Spleen (tissue), 11 donors: ENCODE measurements around the gene KIAA1217. TPM values are rescaled to one million over a fixed set of nuclear protein-coding genes. Genes with fewer than 3 reads are reported as not detected.

Experiments used
- DNase-seq: peaks from one replicate; pipeline ENCODE4 v3.0.0-alpha.2; 2020
- H3K27ac ChIP-seq, 8 donors: fragments of 200-600 bp; sonication (generic) in 7 of 8; 1 replicate in 4 of 8; 2 replicates in 4 of 8; pipeline versions ENCODE4 v1.5.0 to v1.8.0; 2016 to 2021; ENCODE audit warnings: inconsistent platforms in 4 of 8, mild to moderate bottlenecking in 4 of 8, moderate library complexity in 1 of 8
- H3K27me3 ChIP-seq, 7 donors: fragments of 200-600 bp; sonication (generic) in 6 of 7; replicated peaks in 1 of 7; 1 replicate in 4 of 7; 2 replicates in 3 of 7; pipeline versions ENCODE4 v1.5.0 to v1.8.0; 2016 to 2021; ENCODE audit warnings: inconsistent platforms in 3 of 7, mild to moderate bottlenecking in 1 of 7
- H3K36me3 ChIP-seq, 6 donors: fragments of 200-600 bp; sonication (generic) in 5 of 6; 1 replicate in 4 of 6; 2 replicates in 2 of 6; pipeline versions ENCODE4 v1.5.0 to v1.8.0; 2016 to 2021; ENCODE audit warnings: inconsistent platforms in 2 of 6
- H3K4me1 ChIP-seq, 6 donors: fragments of 200-600 bp; sonication (generic) in 5 of 6; 1 replicate in 3 of 6; 2 replicates in 3 of 6; pipeline versions ENCODE4 v1.5.0 to v1.8.0; 2016 to 2021; ENCODE audit warnings: inconsistent platforms in 3 of 6
- H3K4me3 ChIP-seq, 8 donors: fragments of 200-600 bp; sonication (generic) in 7 of 8; 1 replicate in 4 of 8; 2 replicates in 4 of 8; pipeline versions ENCODE4 v1.5.0 to v1.8.0; 2016 to 2021; ENCODE audit warnings: inconsistent platforms in 4 of 8, mild to moderate bottlenecking in 4 of 8, moderate library complexity in 2 of 8
- H3K9me3 ChIP-seq, 8 donors: fragments of 200-600 bp; sonication (generic) in 7 of 8; 1 replicate in 4 of 8; 2 replicates in 4 of 8; pipeline versions ENCODE4 v1.5.0 to v1.8.0; 2016 to 2021; ENCODE audit warnings: inconsistent platforms in 4 of 8
- POLR2A ChIP-seq, 3 donors: fragments of 450-650 bp; IDR thresholded peaks; one replicate each; pipeline ENCODE4 v1.5.1; 2017; ENCODE audit warnings: antibody characterized with exemption in 3 of 3, mild to moderate bottlenecking in 1 of 3
- POLR2AphosphoS5 ChIP-seq, 3 donors: sonication (generic); formaldehyde crosslinking; IDR thresholded peaks; one replicate each; pipeline ENCODE4 v1.5.1; 2017; ENCODE audit warnings: antibody characterized with exemption in 3 of 3
- whole genome bisulfite sequencing, 5 donors: extraction: QIAGEN DNeasy Blood & Tissue Kit in 3 of 5; methylation state at CpG; one replicate each; pipeline versions ENCODE4 v1.1.5 to v1.1.7; 2013 to 2018; 5-methylcytosine and 5-hydroxymethylcytosine counted together
- intact Hi-C: fragments of 100-400 bp; cut with DNase I; formaldehyde crosslinking; loops from one replicate; pipeline ENCODE4 v1.15.0; 2023; ENCODE audit warnings: low total_unique reads
- polyA plus RNA-seq, 3 donors: library from polyadenylated mRNA; stranded (reverse); fragments of 200-250 nt; gene quantifications; one replicate each; pipeline ENCODE4 v1.2.1, GENCODE V29; 2013
- total RNA-seq, 7 donors: library from RNA; depleted of rRNA in 3 of 7; stranded (reverse); fragments of >200 nt in 3 of 7; fragmentation: NEBNext Ultra II Directional in 4 of 7; extraction: Animal tissue kit (Norgen Biotek cat#: 25700) in 4 of 7; gene quantifications; one replicate each; pipeline versions ENCODE4 v1.1.0 to v1.2.1, GENCODE V29; 2016 to 2021
- TF ChIP-seq, protein P1 (sequence below), 11 experiments: fragments of 200-600 bp in 7 of 11; fragments of 450-650 bp in 4 of 11; sonication (generic) in 4 of 11; IDR thresholded peaks in 8 of 11; conservative IDR thresholded peaks in 3 of 11; 1 replicate in 7 of 11; 2 replicates in 4 of 11; pipeline versions ENCODE4 v1.4.0 to v1.8.0; 2016 to 2021; ENCODE audit warnings: antibody characterized with exemption in 11 of 11, inconsistent platforms in 4 of 11, mild to moderate bottlenecking in 1 of 11
- donor health status: healthy with polysubstance abuse.
- donor health status: DM: no; HTN: no; CAD: no; lungs with moderate emphysema.
- donor health status: DM: no; HTN: no; CAD: no.
- donor health status: Bipolar disorder and iron deficiency.
- donor health status: healthy.
- donor health status: DM: no; HTN: no; CAD: no.
- donor health status: DM: yes; HTN: yes; CAD: no.

Gene KIAA1217
- total and polyA plus RNA-seq, 10 donors, result 2.2 to 40.7 (median 21.4) TPM

DNA sequence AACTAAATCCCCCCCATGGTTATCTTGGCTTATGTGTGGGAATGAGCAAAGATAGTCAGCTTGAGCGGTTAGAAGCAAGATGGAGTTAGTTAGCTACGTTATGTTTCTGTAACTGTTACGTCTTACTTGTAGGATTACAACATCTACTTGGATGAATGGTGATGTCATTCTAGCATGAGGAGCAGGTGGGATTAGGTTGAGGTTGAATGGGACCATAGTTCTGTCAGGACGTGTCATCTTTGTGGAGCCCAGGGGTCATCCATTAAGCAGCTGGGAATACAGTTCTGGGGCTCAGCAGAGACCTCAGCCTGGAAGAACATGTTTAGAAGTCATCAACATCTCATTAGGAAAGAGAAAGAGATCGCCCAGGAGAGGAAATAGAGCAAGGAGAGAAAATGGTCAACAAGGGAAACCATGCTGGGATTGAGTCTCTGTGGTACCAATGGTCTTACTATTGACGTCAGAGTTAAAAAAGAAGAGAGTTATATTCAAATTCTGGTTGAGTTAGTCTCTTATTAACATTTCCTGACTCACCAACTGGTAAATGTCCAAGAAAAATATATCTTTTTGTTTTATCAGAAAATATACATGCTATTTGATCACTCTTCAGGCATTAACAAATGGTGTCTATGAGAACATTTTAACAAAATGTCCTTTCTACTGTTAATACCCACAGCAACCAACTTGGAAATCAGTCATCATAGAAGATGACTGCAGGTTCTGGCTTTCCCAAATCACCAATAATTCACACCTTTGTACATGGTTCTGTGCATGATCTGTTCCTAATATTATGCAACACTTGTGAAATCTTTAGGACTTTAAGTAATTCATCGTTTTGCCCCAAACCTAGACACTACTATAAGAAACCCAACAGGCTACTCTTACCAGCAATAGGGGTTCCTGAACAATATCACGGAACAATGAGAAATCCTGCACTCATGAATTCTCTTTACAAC, 96.9 kb downstream of the KIAA1217 start:
- no peak overlapping the region for H3K4me3 ChIP-seq
- no peak overlapping the region for H3K27ac ChIP-seq
- H3K36me3 ChIP-seq, result no peaks in the 10 kb centered on the region
- DNase-seq, result no peak
- WGBS, 5 donors, result 83 to 92% (median 84%) methylated on average over 8 of the region's 8 CpGs
- intact Hi-C loops, result no loop called here
- no peaks in the 10 kb centered on the region for H3K27me3 ChIP-seq
- H3K4me1 ChIP-seq, result no peaks in the 10 kb centered on the region
- TF ChIP-seq, protein P1, sequence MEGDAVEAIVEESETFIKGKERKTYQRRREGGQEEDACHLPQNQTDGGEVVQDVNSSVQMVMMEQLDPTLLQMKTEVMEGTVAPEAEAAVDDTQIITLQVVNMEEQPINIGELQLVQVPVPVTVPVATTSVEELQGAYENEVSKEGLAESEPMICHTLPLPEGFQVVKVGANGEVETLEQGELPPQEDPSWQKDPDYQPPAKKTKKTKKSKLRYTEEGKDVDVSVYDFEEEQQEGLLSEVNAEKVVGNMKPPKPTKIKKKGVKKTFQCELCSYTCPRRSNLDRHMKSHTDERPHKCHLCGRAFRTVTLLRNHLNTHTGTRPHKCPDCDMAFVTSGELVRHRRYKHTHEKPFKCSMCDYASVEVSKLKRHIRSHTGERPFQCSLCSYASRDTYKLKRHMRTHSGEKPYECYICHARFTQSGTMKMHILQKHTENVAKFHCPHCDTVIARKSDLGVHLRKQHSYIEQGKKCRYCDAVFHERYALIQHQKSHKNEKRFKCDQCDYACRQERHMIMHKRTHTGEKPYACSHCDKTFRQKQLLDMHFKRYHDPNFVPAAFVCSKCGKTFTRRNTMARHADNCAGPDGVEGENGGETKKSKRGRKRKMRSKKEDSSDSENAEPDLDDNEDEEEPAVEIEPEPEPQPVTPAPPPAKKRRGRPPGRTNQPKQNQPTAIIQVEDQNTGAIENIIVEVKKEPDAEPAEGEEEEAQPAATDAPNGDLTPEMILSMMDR (IDR thresholded peaks at IDR 0.05 in 8 of 11, conservative IDR thresholded peaks at IDR 0.05 in 3 of 11), result no peak
- no peak for TF ChIP-seq POLR2AphosphoS5 (IDR thresholded peaks at IDR 0.05)
- TF ChIP-seq POLR2A (IDR thresholded peaks at IDR 0.05), result no peak
- H3K9me3 ChIP-seq, result no peaks in the 10 kb centered on the region

- Histone ChIP-seq H3K36me3 (no peaks in the 10 kb centered on the region), H3K27ac (no peak overlapping the region), H3K4me1 (no peaks in the 10 kb centered on the region), H3K9me3 (no peaks in the 10 kb centered on the region), H3K27me3 (no peaks in the 10 kb centered on the region), H3K4me3 (no peak overlapping the region)
- DNase-seq, result no peak
- no peak for TF ChIP-seq POLR2AphosphoS5 (IDR thresholded peaks at IDR 0.05)
- TF ChIP-seq, protein P1 (IDR thresholded peaks at IDR 0.05 in 8 of 11, conservative IDR thresholded peaks at IDR 0.05 in 3 of 11), result no peak
- no peak for TF ChIP-seq POLR2A (IDR thresholded peaks at IDR 0.05)
- intact Hi-C loops, result no loop called here
- 85 to 90% (median 86%) methylated on average over 4 of the region's 4 CpGs for WGBS, 5 donors
Observed at GRCh38 chr10:24306507-24306875, 97.6 kb downstream of the KIAA1217 start.

GRCh38 chr10:24307116-24307515, 98.2 kb downstream of the KIAA1217 start:
- Histone ChIP-seq H3K36me3 (no peaks in the 10 kb centered on the region), H3K4me3 (no peak overlapping the region), H3K9me3 (no peaks in the 10 kb centered on the region), H3K4me1 (no peaks in the 10 kb centered on the region), H3K27me3 (no peaks in the 10 kb centered on the region), H3K27ac (peak overlapping the region in 1 of 8 donors; percentile 1)
- intact Hi-C loops, result no loop called here
- TF ChIP-seq, protein P1 (IDR thresholded peaks at IDR 0.05 in 8 of 11, conservative IDR thresholded peaks at IDR 0.05 in 3 of 11), result no peak
- TF ChIP-seq POLR2A (IDR thresholded peaks at IDR 0.05) (no peak), POLR2AphosphoS5 (IDR thresholded peaks at IDR 0.05) (no peak)
- no peak for DNase-seq
- WGBS, 5 donors, result 67 to 77% (median 70%) methylated on average over 4 of the region's 4 CpGs

DNA sequence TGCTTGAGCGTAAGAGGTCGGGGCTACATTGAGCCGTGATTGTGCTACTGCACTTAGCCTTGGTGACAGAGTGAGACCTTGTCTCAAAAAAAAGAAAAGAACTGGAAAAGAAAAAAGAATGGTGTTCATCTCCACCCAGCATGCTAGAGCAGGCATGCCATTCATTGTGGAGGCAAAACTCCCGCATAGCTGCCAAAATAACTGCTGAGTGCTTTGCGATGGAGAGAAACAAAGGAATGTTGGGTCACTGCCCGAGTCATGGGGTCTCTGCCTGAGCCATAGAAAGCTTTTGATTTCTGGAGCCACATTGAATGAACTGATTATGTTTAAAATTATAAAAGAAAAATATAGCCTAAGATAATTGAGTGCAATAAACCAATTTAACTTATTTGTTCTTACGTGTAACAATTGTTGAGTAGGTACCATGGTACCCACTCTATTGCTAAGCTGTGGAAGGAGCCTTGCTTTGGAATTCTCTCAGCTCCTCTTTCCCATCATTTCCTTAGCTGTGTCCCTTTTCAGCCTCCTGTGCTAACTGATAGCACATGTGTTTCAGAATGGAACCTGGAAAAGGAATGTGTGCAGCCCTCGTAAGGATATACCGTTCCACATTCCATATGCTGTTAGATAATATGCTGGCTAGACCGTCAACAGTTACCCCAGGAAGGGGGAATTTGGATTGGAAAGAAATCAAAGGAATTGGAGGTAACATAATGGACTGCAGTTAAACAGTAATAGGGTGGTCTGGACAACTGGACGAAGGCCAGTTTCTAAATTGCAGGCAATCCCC, 99.0 kb downstream of the KIAA1217 start:
- H3K36me3 ChIP-seq, result no peaks in the 10 kb centered on the region
- H3K4me1 ChIP-seq, result no peaks in the 10 kb centered on the region
- TF ChIP-seq, protein P1 (IDR thresholded peaks at IDR 0.05 in 8 of 11, conservative IDR thresholded peaks at IDR 0.05 in 3 of 11), result no peak
- intact Hi-C loops, result no loop called here
- no peaks in the 10 kb centered on the region for H3K9me3 ChIP-seq
- H3K4me3 ChIP-seq, result no peak overlapping the region
- no peaks in the 10 kb centered on the region for H3K27me3 ChIP-seq
- 80 to 91% (median 88%) methylated on average over 11 of the region's 11 CpGs for WGBS, 5 donors
- no peak overlapping the region for H3K27ac ChIP-seq
- DNase-seq, result no peak
